ENCODE results near the gene ADGRG1. TPM values are rescaled to one million over a fixed set of nuclear protein-coding genes. Genes with fewer than 3 reads are reported as not detected.

ADGRG1 gene
- total RNA-seq, 1 experiment from 2014 or later, result 13.1 TPM

DNA sequence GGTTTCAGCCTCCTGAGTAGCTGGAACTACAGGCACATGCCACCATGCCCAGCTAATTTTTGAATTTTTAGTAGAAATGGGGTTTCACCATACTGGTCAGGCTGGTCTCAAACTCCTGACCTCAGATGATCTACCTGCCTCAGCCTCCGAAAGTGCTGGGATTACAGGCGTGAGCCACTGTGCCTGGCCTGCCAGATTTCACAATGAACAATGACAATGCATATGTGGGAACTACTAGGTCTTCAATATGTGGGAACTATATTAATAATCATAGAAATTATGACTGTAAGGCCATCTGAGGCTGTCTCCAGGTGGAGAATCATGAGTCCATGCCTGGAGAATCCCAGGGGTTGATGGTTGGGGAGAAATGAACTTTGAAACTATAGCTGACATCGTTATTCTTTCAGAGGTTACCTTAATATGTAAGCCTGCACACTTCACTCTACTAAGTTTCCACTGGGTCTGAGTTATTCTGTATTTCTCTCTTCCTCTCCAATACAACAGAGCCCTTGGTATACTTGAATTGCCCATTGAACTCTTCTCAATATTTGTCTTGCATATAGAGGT, 59.0 kb downstream of the ADGRG1 start:
- ATAC-seq, result no peak

DNA sequence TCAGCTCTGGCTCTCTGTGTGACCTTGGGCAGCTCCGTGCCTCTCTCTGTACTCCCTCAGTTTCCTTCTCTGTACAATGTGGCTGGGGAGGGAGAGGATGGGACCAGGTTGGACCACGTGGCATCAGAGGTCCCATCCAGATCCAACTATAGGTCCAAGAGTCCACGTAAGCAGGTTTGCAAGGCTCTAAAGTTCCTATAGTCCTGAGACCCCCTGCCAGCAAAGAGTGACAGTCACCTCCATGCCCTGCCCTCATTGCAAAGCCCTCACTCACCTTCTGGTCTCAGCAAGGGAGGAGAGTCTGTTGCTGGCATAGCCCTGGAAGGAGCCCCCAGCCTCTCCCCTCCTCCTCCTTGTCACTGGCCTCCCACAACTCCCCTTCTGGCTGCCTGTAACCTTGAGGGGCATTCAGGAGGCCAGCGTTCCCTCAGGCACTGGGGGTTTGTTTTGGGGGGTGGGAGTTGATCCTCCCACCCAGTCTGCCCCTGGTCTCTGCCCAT, 60.1 kb downstream of the ADGRG1 start:
- Histone ChIP-seq H3K4me3 (ENCODE audit: low read depth in 2 of 2, low read length in 2 of 2) (no peak overlapping the region), H3K4me1 (ENCODE audit: control insufficient read depth, insufficient read depth, low read length) (no peaks in the 10 kb centered on the region), H3K9me3 (ENCODE audit: control insufficient read depth, insufficient read depth, low read depth, low read length) (no peaks in the 10 kb centered on the region), H3K27ac (ENCODE audit: low read length) (no peak overlapping the region), H3K27me3 (ENCODE audit: control insufficient read depth, insufficient read depth, low read length) (no peaks in the 10 kb centered on the region), H3K36me3 (ENCODE audit: control insufficient read depth, insufficient read depth, low read length) (no peaks in the 10 kb centered on the region)
- ATAC-seq (no peak), DNase-seq (ENCODE audit: low read depth, low spot score) (no peak)
- intact Hi-C loops (cut with micrococcal nuclease; ENCODE audit: unreplicated experiment) (no loop called here), in situ Hi-C loops (cut with HindIII; ENCODE audit: low pct_unique_long_range_greater_than_20kb, low sequenced_read_pairs) (no loop called here)
- BruUV-seq (replicated peaks), result no TSS peak
- CTCF ChIA-PET, result no interaction called here
- POLR2A ChIA-PET, result no interaction called here
- TF ChIP-seq, protein P1, sequence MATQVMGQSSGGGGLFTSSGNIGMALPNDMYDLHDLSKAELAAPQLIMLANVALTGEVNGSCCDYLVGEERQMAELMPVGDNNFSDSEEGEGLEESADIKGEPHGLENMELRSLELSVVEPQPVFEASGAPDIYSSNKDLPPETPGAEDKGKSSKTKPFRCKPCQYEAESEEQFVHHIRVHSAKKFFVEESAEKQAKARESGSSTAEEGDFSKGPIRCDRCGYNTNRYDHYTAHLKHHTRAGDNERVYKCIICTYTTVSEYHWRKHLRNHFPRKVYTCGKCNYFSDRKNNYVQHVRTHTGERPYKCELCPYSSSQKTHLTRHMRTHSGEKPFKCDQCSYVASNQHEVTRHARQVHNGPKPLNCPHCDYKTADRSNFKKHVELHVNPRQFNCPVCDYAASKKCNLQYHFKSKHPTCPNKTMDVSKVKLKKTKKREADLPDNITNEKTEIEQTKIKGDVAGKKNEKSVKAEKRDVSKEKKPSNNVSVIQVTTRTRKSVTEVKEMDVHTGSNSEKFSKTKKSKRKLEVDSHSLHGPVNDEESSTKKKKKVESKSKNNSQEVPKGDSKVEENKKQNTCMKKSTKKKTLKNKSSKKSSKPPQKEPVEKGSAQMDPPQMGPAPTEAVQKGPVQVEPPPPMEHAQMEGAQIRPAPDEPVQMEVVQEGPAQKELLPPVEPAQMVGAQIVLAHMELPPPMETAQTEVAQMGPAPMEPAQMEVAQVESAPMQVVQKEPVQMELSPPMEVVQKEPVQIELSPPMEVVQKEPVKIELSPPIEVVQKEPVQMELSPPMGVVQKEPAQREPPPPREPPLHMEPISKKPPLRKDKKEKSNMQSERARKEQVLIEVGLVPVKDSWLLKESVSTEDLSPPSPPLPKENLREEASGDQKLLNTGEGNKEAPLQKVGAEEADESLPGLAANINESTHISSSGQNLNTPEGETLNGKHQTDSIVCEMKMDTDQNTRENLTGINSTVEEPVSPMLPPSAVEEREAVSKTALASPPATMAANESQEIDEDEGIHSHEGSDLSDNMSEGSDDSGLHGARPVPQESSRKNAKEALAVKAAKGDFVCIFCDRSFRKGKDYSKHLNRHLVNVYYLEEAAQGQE (IDR thresholded peaks at IDR 0.05; ENCODE audit: insufficient read depth in 1 of 2, low read depth in 2 of 2, low read length in 1 of 2), result no peak
- TF ChIP-seq, protein P2, sequence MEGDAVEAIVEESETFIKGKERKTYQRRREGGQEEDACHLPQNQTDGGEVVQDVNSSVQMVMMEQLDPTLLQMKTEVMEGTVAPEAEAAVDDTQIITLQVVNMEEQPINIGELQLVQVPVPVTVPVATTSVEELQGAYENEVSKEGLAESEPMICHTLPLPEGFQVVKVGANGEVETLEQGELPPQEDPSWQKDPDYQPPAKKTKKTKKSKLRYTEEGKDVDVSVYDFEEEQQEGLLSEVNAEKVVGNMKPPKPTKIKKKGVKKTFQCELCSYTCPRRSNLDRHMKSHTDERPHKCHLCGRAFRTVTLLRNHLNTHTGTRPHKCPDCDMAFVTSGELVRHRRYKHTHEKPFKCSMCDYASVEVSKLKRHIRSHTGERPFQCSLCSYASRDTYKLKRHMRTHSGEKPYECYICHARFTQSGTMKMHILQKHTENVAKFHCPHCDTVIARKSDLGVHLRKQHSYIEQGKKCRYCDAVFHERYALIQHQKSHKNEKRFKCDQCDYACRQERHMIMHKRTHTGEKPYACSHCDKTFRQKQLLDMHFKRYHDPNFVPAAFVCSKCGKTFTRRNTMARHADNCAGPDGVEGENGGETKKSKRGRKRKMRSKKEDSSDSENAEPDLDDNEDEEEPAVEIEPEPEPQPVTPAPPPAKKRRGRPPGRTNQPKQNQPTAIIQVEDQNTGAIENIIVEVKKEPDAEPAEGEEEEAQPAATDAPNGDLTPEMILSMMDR (IDR thresholded peaks at IDR 0.05), result no peak
- no peak for TF ChIP-seq POLR2AphosphoS5 (IDR thresholded peaks at IDR 0.05; ENCODE audit: low read depth, low read length)
- TF ChIP-seq TCF7L2 (IDR thresholded peaks at IDR 0.05; ENCODE audit: low read depth, low read length), result no peak
- no peak for TF ChIP-seq SIN3A (IDR thresholded peaks at IDR 0.05; ENCODE audit: borderline replicate concordance, insufficient read depth, low read depth, low read length)

More for the DNA sequence above, 59.0 kb downstream of the ADGRG1 start:
- Histone ChIP-seq H3K4me1 (ENCODE audit: control insufficient read depth, insufficient read depth, low read length) (no peaks in the 10 kb centered on the region), H3K27me3 (ENCODE audit: control insufficient read depth, insufficient read depth, low read length) (no peaks in the 10 kb centered on the region), H3K4me3 (ENCODE audit: low read depth in 2 of 2, low read length in 2 of 2) (no peak overlapping the region), H3K9me3 (ENCODE audit: control insufficient read depth, insufficient read depth, low read depth, low read length) (no peaks in the 10 kb centered on the region), H3K27ac (ENCODE audit: low read length) (no peak overlapping the region), H3K36me3 (ENCODE audit: control insufficient read depth, insufficient read depth, low read length) (no peaks in the 10 kb centered on the region)
- no TSS peak for BruUV-seq (replicated peaks)
- TF ChIP-seq POLR2AphosphoS5 (IDR thresholded peaks at IDR 0.05; ENCODE audit: low read depth, low read length) (no peak), SIN3A (IDR thresholded peaks at IDR 0.05; ENCODE audit: borderline replicate concordance, insufficient read depth, low read depth, low read length) (no peak), TCF7L2 (IDR thresholded peaks at IDR 0.05; ENCODE audit: low read depth, low read length) (no peak)
- TF ChIP-seq, protein P1 (IDR thresholded peaks at IDR 0.05; ENCODE audit: insufficient read depth in 1 of 2, low read depth in 2 of 2, low read length in 1 of 2), result no peak
- TF ChIP-seq, protein P2 (IDR thresholded peaks at IDR 0.05), result no peak
- ChIA-PET POLR2A (no interaction called here), CTCF (interaction anchor here (0.7 kb wide), 1 partner anchor 252 kb away, joined by 4 read pairs; no protein-coding TSS in a partner anchor)
- in situ Hi-C loops (cut with HindIII; ENCODE audit: low pct_unique_long_range_greater_than_20kb, low sequenced_read_pairs) (no loop called here), intact Hi-C loops (cut with micrococcal nuclease; ENCODE audit: unreplicated experiment) (no loop called here)
- no peak for DNase-seq (ENCODE audit: low read depth, low spot score)
